Osteoblast (primary cell): ENCODE results near the gene ZNF730. TPM values are rescaled to one million over a fixed set of nuclear protein-coding genes. Genes with fewer than 3 reads are reported as not detected.
A peak's percentile ranks its signal among the peaks of the same experiment; 100 is the strongest.
"Not testable (repeated sequence)": the region's sequence is repeated elsewhere in the genome, so short reads cannot be mapped to it uniquely, and the experiment has no call there.

Experiments
- DNase-seq: peaks from one replicate; pipeline ENCODE4 v3.0.0; 2011; ENCODE audit warnings: low spot score, mixed read lengths; ENCODE audit not compliant: insufficient read length; ENCODE audit errors: missing footprints
- H2AFZ ChIP-seq: 2 replicates; pipeline ENCODE4 v1.6.0; 2011; ENCODE audit warnings: mild to moderate bottlenecking, low read length
- H3K27ac ChIP-seq: 2 replicates; pipeline ENCODE4 v1.5.1; 2011; ENCODE audit warnings: mild to moderate bottlenecking, low read depth, low read length, moderate library complexity
- H3K27me3 ChIP-seq: 2 replicates; pipeline ENCODE4 v1.6.0; 2012; ENCODE audit warnings: mild to moderate bottlenecking, control low read depth, inconsistent platforms, low read length, moderate library complexity; ENCODE audit not compliant: insufficient read depth
- H3K36me3 ChIP-seq: 2 replicates; pipeline ENCODE4 v1.5.1; 2011; ENCODE audit warnings: mild to moderate bottlenecking, low read length, control low read depth, moderate library complexity; ENCODE audit not compliant: insufficient read depth
- H3K4me1 ChIP-seq: 2 replicates; pipeline ENCODE4 v1.5.1; 2011; ENCODE audit warnings: mild to moderate bottlenecking, low read length, control low read depth, moderate library complexity; ENCODE audit not compliant: insufficient read depth
- H3K4me2 ChIP-seq: 2 replicates; pipeline ENCODE4 v1.6.0; 2011; ENCODE audit warnings: mild to moderate bottlenecking, low read length; ENCODE audit not compliant: insufficient read depth
- H3K4me3 ChIP-seq: fragments of 200-600 bp; sonication (generic); 3 replicates; pipeline ENCODE4 v1.5.1; 2012; ENCODE audit warnings: mild to moderate bottlenecking, low read length, inconsistent platforms; ENCODE audit not compliant: insufficient read depth
- H3K79me2 ChIP-seq: 2 replicates; pipeline ENCODE4 v1.6.0; 2012; ENCODE audit warnings: mild to moderate bottlenecking, low read length, control low read depth, inconsistent platforms; ENCODE audit not compliant: insufficient read depth
- H3K9me3 ChIP-seq: 2 replicates; pipeline ENCODE4 v1.5.1; 2011; ENCODE audit warnings: low read depth, low read length, control low read depth
- H4K20me1 ChIP-seq: 2 replicates; pipeline ENCODE4 v1.6.0; 2012; ENCODE audit warnings: mild to moderate bottlenecking, low read length, control low read depth; ENCODE audit not compliant: insufficient read depth
- CTCF ChIP-seq: IDR thresholded peaks from 2 replicates; pipeline ENCODE4 v1.5.1; 2011; ENCODE audit warnings: mild to moderate bottlenecking, low read depth, low read length, moderate library complexity; ENCODE audit errors: extremely low read depth
- total RNA-seq: library from RNA; depleted of rRNA; stranded (reverse); fragments of >200 nt; gene quantifications from 2 replicates; pipeline ENCODE4 v1.2.3, GENCODE V29; 2012

Gene ZNF730
- total RNA-seq, 1 donor: 0.72 TPM

DNA sequence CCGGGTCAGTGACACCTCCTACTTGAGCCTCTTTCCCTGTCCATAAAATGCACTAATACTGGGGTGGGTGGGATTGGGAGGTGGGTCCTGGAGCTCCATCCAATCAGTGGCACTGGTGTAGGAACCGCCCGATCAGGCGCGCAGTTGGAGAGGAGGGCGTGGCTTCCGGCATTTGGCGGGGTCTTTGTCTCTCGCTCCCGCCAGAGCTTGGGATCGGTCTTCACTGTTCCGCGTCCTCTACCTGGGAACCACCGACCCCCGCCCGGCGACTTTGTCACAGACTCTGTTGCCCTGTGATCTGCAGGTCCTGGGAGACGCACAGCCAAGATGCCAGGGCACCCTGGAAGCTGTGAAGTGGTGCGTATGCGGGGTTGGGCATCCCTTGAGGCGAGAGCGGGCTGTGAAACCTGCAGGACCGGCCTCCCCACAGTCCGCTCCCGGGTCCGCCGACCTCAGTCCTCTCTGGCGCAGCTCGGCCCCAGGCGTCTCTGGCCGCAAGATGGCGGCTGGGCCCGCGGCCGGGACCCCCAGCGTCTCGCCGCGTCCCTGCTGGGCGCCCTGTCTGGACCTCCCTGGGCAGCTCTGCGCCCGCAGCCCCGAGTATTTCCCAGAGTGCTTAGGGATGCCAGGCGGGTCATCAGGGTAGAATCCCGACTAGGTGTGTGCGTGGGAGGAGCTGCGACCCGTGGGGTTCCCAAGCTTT lies 41.6 kb upstream of the ZNF730 start:
- H3K27me3 ChIP-seq: no peaks in the 10 kb centered on the region
- H3K4me3 ChIP-seq: peak overlapping the region; percentile 83
- DNase-seq: peak; percentile 87
- peak overlapping the region; percentile 81 for H3K4me2 ChIP-seq
- TF ChIP-seq CTCF: no peak
- H3K4me1 ChIP-seq: peaks cover 2% of the 10 kb centered on the region
- no peaks in the 10 kb centered on the region for H3K9me3 ChIP-seq
- peak overlapping the region; percentile 96 for H2AFZ ChIP-seq
- no peaks in the 10 kb centered on the region for H4K20me1 ChIP-seq
- no peaks in the 10 kb centered on the region for H3K36me3 ChIP-seq
- no peaks in the 10 kb centered on the region for H3K79me2 ChIP-seq
- no peak overlapping the region for H3K27ac ChIP-seq

- H3K36me3 ChIP-seq, H3K4me2 ChIP-seq, H3K27me3 ChIP-seq, H3K79me2 ChIP-seq, DNase-seq, H3K4me1 ChIP-seq, H4K20me1 ChIP-seq, H3K9me3 ChIP-seq, H3K27ac ChIP-seq, H3K4me3 ChIP-seq, H2AFZ ChIP-seq: not testable (repeated sequence)
Measured at GRCh38 chr19:23077776-23078175, 39.0 kb upstream of the ZNF730 start.

- H3K79me2 ChIP-seq: no peaks in the 10 kb centered on the region
- no peak for TF ChIP-seq CTCF
- H3K4me1 ChIP-seq: no peaks in the 10 kb centered on the region
- H3K9me3 ChIP-seq: no peaks in the 10 kb centered on the region
- H4K20me1 ChIP-seq: no peaks in the 10 kb centered on the region
- no peaks in the 10 kb centered on the region for H3K36me3 ChIP-seq
- H3K4me3 ChIP-seq: no peak overlapping the region
- no peak overlapping the region for H3K4me2 ChIP-seq
- DNase-seq: no peak
- H2AFZ ChIP-seq: no peak overlapping the region
- no peaks in the 10 kb centered on the region for H3K27me3 ChIP-seq
- no peak overlapping the region for H3K27ac ChIP-seq
Measured at GRCh38 chr19:23093832-23094231, 23.0 kb upstream of the ZNF730 start.

DNA sequence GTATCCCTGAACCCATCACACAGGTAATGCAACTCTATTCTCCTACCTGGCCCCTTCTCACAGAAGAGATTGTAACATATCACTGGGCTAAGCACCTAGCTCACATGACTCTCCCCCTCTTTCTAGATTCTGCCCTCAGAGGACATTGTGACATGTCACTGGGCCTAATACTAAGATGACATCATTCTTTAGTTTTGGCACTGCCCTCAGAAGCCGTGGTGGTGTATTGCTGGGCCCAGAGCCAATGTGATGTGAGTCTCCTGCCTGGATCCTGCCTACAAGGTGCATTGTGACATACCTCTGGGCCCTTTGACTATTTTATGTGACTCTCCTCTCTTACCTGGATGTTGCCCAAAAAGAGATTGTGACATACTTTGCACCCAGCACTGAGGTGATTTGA lies 21.4 kb upstream of the ZNF730 start:
- Histone ChIP-seq H4K20me1 (no peaks in the 10 kb centered on the region), H3K36me3 (peaks cover 4% of the 10 kb centered on the region), H3K27me3 (no peaks in the 10 kb centered on the region), H2AFZ (no peak overlapping the region), H3K4me3 (no peak overlapping the region), H3K9me3 (no peaks in the 10 kb centered on the region), H3K27ac (no peak overlapping the region), H3K4me2 (no peak overlapping the region), H3K79me2 (no peaks in the 10 kb centered on the region), H3K4me1 (no peaks in the 10 kb centered on the region)
- DNase-seq: no peak
- no peak for TF ChIP-seq CTCF
